DMS114 treated with DMSO at 0.1 percent for 48 hours (cell line): Measurements from ENCODE around the gene IRX2.

Source experiments
- DNase-seq: peaks from one replicate; lab custom pipeline; 2025; ENCODE audit not compliant: unreplicated experiment; lab: John Stamatoyannopoulos, UW

Gene IRX2

DNA sequence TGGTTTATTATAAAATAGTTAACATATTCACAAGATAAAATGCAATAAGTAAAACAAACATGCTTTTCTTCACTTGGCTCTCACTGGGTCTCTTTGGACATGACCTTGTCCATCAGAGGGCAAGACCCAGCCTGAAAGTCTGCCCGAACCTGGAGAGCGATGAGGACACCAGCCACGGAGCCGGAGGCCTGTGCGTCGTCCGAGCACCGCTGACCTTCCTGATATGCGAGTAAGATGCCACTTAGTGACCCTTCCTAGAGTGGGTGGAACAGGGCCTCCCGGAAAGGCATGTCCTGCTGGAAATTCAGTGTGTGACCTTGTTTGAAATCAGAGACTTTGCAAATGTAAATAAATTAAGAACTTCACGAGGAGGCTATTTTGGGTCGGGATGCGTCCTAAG is 52.9 kb downstream of the IRX2 start:
- no peak for DNase-seq

DNA sequence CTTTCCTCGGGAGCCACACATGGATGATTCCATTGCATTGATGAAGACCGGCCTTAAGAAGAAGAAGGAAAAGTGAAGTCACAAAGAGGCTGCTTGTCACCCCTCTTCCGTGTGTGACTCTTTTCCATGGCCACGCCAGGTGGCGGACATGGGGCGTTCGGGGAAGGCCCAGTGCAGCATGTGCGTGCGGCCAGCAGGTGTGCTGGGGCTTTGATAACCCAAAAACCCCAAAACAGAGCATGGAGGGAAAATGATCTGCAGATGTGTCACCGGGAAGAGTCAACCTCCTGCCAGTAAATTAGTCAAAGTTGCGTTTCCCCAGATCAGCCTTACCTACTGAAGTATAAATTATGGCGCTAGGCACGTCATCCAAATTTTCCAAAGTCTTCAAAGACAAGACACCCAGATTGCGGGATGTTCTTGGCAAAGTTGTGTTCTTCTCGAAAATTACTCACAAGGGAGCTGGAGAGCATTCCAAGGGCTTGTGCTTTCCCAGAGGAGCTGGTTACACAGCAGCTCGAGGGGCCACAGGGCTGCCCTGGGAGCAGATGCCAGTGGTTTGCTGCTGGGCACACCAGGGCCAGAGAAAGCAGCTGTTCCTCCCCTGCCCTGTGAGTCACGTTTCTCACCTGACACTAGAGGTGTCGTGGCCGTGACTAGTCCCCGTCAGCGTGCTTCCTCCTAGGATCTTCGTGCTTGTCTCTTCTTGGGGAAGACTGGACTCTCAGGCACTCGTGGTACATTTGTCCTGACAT is 53.9 kb downstream of the IRX2 start:
- no peak for DNase-seq

DNA sequence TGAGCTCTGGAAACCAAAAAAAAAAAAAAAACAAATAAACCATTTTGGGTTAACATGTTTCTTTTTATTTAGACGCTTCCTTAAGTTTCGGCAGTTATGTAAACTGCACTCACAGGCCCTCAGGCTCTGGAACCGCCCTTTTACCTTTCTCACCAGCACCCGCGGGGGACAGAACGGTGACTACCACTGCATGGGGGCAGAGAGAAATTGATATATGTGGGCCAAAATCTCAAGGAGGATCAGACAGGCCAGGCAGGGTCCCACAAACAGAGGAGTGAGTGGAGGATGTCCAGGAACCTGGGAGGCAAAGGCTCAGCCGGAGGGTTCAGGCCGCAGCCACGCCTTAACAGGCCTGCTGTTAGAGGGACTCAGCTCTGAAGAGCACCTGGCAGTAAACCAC is 54.4 kb downstream of the IRX2 start:
- DNase-seq, result no peak
